GM12872 (cell line): ENCODE data around the gene HES1.

ENCODE experiments used
- TF ChIP-seq, protein P1 (sequence below): IDR thresholded peaks from 3 replicates; pipeline ENCODE4 v1.5.1; 2011; ENCODE audit warnings: low read depth, mild to moderate bottlenecking, low read length, moderate library complexity; ENCODE audit not compliant: insufficient read depth

HES1 gene

GRCh38 chr3:194184265-194184751 lies 48.4 kb downstream of the HES1 start:
- TF ChIP-seq, protein P1, sequence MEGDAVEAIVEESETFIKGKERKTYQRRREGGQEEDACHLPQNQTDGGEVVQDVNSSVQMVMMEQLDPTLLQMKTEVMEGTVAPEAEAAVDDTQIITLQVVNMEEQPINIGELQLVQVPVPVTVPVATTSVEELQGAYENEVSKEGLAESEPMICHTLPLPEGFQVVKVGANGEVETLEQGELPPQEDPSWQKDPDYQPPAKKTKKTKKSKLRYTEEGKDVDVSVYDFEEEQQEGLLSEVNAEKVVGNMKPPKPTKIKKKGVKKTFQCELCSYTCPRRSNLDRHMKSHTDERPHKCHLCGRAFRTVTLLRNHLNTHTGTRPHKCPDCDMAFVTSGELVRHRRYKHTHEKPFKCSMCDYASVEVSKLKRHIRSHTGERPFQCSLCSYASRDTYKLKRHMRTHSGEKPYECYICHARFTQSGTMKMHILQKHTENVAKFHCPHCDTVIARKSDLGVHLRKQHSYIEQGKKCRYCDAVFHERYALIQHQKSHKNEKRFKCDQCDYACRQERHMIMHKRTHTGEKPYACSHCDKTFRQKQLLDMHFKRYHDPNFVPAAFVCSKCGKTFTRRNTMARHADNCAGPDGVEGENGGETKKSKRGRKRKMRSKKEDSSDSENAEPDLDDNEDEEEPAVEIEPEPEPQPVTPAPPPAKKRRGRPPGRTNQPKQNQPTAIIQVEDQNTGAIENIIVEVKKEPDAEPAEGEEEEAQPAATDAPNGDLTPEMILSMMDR: no peak

GRCh38 chr3:194184801-194185200 lies 48.9 kb downstream of the HES1 start:
- TF ChIP-seq, protein P1: no peak

DNA sequence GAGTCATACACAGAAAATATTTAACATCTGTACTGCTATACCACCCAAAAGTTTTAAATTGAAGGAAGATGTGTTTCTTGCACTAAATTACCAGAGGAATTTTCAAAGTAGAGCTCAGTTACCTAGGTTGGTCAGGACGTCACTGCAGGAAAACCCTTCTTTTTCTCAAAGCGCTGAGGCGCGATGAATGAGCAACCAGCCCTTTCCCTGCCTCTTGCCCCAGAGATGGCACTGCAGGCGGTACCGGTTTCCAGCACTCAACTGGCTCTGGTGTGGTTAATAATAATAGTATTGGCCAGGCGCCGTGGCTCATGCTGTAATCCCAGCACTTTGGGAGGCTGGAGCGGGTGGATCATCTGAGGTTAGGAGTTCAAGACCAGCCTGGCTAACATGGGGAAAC lies 49.3 kb downstream of the HES1 start:
- TF ChIP-seq, protein P1: no peak

DNA sequence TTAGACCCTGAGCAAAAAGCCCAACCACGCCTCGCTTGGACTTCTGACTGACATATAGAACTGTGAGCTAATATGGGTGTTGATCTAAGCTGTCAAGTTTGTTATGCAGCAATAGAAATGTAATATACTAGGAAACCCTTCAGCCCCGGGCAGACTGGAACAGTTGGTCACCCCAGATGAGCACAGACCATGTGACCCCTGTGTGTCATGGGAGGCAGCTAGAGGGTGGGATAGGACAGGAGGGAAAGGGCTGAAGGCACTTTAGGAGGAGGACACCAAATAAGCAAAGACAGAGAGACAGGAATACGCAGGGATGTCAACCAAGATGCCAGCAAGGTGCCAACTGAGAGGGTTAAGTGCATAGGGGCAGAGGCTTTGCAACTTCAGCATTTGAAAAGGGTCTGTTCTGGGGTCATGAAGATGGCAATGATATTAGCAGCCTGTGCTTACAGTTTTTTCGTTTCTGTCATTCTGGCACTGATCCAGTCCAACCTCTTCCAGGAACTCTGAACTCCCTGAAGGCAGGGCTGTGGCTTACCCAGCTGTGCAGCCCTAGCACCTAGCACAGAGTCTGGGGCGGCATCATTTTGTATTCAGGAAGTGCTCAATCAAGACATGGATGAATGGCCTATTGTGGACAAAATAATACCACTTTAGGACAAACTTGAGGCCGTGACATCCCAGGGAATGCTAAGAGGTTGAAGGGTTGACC lies 51.4 kb downstream of the HES1 start:
- TF ChIP-seq, protein P1: no peak
